Stimulated activated CD4-positive, alpha-beta T cell treated with anti-CD3 and anti-CD28 coated beads, Interleukin-1b, Interleukin-23, amount 100 ng/mL, for 1 hour (primary cell): Measurements from ENCODE around the gene KRT6B.
"Not testable (repeated sequence)": the region's sequence is repeated elsewhere in the genome, so short reads cannot be mapped to it uniquely, and the experiment has no call there.

ENCODE experiments used
- DNase-seq, 2 donors: peaks; one replicate each; pipeline ENCODE4 v3.0.0-alpha.2; 2020; ENCODE audit warnings: low read depth in 2 of 2

KRT6B gene

GRCh38 chr12:52469853-52470252, 17.9 kb upstream of the KRT6B start:
- no peak for DNase-seq

GRCh38 chr12:52464897-52465296, 13.0 kb upstream of the KRT6B start:
- DNase-seq = no peak

GRCh38 chr12:52461693-52462092, 9.7 kb upstream of the KRT6B start:
- DNase-seq = no peak

GRCh38 chr12:52458861-52459260, 6.9 kb upstream of the KRT6B start:
- DNase-seq = no peak

- no peak for DNase-seq
These were observed 3.9 kb upstream of the KRT6B start for GRCh38 chr12:52455821-52456220.

GRCh38 chr12:52454411-52455201, 2.7 kb upstream of the KRT6B start:
- no peak for DNase-seq

GRCh38 chr12:52448228-52448627, 3.7 kb downstream of the KRT6B start:
- DNase-seq = no peak

- not testable (repeated sequence) for DNase-seq
These were observed 4.8 kb downstream of the KRT6B start for GRCh38 chr12:52447196-52447595.

GRCh38 chr12:52446367-52447045, 5.4 kb downstream of the KRT6B start:
- no peak for DNase-seq

- DNase-seq = no peak
These were observed 6.1 kb downstream of the KRT6B start for GRCh38 chr12:52445876-52446275.

GRCh38 chr12:52444647-52445595, 7.0 kb downstream of the KRT6B start:
- DNase-seq = no peak

- DNase-seq = no peak
These were observed 8.0 kb downstream of the KRT6B start for GRCh38 chr12:52443966-52444365.

- no peak for DNase-seq
These were observed 9.3 kb downstream of the KRT6B start for GRCh38 chr12:52442600-52443061.

- DNase-seq = no peak
These were observed 10.5 kb downstream of the KRT6B start for GRCh38 chr12:52441320-52441911.

GRCh38 chr12:52440821-52441319, 11.1 kb downstream of the KRT6B start:
- no peak for DNase-seq

- DNase-seq = no peak
These were observed 12.1 kb downstream of the KRT6B start for GRCh38 chr12:52439845-52440244.

GRCh38 chr12:52439420-52439819, 12.5 kb downstream of the KRT6B start:
- DNase-seq = no peak

GRCh38 chr12:52438305-52439301, 13.3 kb downstream of the KRT6B start:
- DNase-seq = no peak

GRCh38 chr12:52437508-52437907, 14.4 kb downstream of the KRT6B start:
- no peak for DNase-seq

GRCh38 chr12:52436828-52437474, 15.0 kb downstream of the KRT6B start:
- DNase-seq = no peak
